NB4 (cell line): ENCODE results near the gene CDH2.

Source experiments
- CTCF ChIP-seq: IDR thresholded peaks from one replicate; pipeline ENCODE4 v1.5.1; 2012; ENCODE audit warnings: low read depth, low read length
- POLR2A ChIP-seq: IDR thresholded peaks from 2 replicates; pipeline ENCODE4 v1.6.1; 2011; ENCODE audit warnings: mild to moderate bottlenecking; ENCODE audit not compliant: insufficient read length; ENCODE audit errors: extremely low read depth

- TF ChIP-seq POLR2A (no peak), CTCF (no peak)
Measured at GRCh38 chr18:28168725-28169124, 8.2 kb downstream of the CDH2 start.
